ENCODE results near the gene VEGFA. TPM values are rescaled to one million over a fixed set of nuclear protein-coding genes. Genes with fewer than 3 reads are reported as not detected.
A peak's percentile ranks its signal among the peaks of the same experiment; 100 is the strongest.

Gene VEGFA
- polyA plus RNA-seq, 3 donors = 19.0 to 454 (median 32.0) TPM

GRCh38 chr6:43760210-43761168 is 9.5 kb upstream of the VEGFA start:
- TF ChIP-seq CTCF (IDR thresholded peaks at IDR 0.05) = no peak

GRCh38 chr6:43761666-43762409 is 8.2 kb upstream of the VEGFA start:
- intact Hi-C loops (cut with micrococcal nuclease) = loop anchor here in 1 of 2 donors (5.0 kb wide), 1 partner anchor 95 kb away; no protein-coding TSS in a partner anchor

More at GRCh38 chr6:43760210-43761168, 9.5 kb upstream of the VEGFA start:
- Mint-ChIP-seq H3K9me3 (peaks cover 0 to 2% (median 0%) of the 10 kb centered on the region in 7 donors), H3K4me3 (peak overlapping the region in 1 of 2 donors; percentile 17), H3K4me1 (peaks cover 20% of the 10 kb centered on the region), H3K36me3 (no peaks in the 10 kb centered on the region), H3K27me3 (ENCODE audit: low read depth in 3 of 3) (peaks cover 20 to 24% (median 23%) of the 10 kb centered on the region in 3 donors), H3K27ac (no peak overlapping the region)
- intact Hi-C loops (cut with micrococcal nuclease) = loop anchor here in 1 of 2 donors (5.0 kb wide), 1 partner anchor 93 kb away; no protein-coding TSS in a partner anchor
- Histone ChIP-seq H3K79me2 (ENCODE audit: insufficient read depth, low read length) (no peaks in the 10 kb centered on the region), H3K4me1 (ENCODE audit: control insufficient read depth in 1 of 2, insufficient read depth in 2 of 2, low read length in 2 of 2) (peaks cover 15 to 17% of the 10 kb centered on the region in 2 donors), H2AFZ (ENCODE audit: insufficient read depth, low read depth, low read length, poor library complexity, severe bottlenecking) (no peak overlapping the region), H3K27me3 (ENCODE audit: control insufficient read depth in 2 of 2, insufficient read depth in 2 of 2, low read length in 2 of 2) (peaks cover 0 to 8% of the 10 kb centered on the region in 2 donors), H4K20me1 (ENCODE audit: insufficient read depth, low read length) (no peaks in the 10 kb centered on the region), H3K27ac (ENCODE audit: low read depth in 1 of 2, low read length in 2 of 2) (no peak overlapping the region), H3K4me2 (replicated peaks; ENCODE audit: extremely low read depth, low read length, poor library complexity, severe bottlenecking) (no peak overlapping the region), H3K36me3 (replicated peaks in 1 of 2; ENCODE audit: control insufficient read depth in 1 of 2, insufficient read depth in 2 of 2, low read length in 2 of 2) (no peaks in the 10 kb centered on the region), H3K9ac (ENCODE audit: insufficient read depth, low read length, poor library complexity, severe bottlenecking) (no peak overlapping the region), H3K4me3 (replicated peaks in 1 of 3; ENCODE audit: low read depth in 2 of 3, low read length in 3 of 3) (no peak overlapping the region), H3K9me3 (replicated peaks in 1 of 2; ENCODE audit: control insufficient read depth in 1 of 2, insufficient read depth in 1 of 2, low read length in 2 of 2) (no peaks in the 10 kb centered on the region)
- 79% methylated on average over 5 of the region's 15 CpGs for WGBS (ENCODE audit: insufficient coverage)
- no peak for DNase-seq

More at GRCh38 chr6:43761666-43762409, 8.2 kb upstream of the VEGFA start:
- H3K4me2 ChIP-seq (replicated peaks; ENCODE audit: extremely low read depth, low read length, poor library complexity, severe bottlenecking) = no peak overlapping the region
- H3K4me3 ChIP-seq (replicated peaks in 1 of 3; ENCODE audit: low read depth in 2 of 3, low read length in 3 of 3) = no peak overlapping the region
- Mint-ChIP-seq H3K27me3 (ENCODE audit: low read depth in 3 of 3) (peaks cover 20 to 28% (median 24%) of the 10 kb centered on the region in 3 donors), H3K4me1 (peaks cover 23% of the 10 kb centered on the region), H3K36me3 (no peaks in the 10 kb centered on the region), H3K27ac (peak overlapping the region in 2 of 7 donors; percentile 38 to 54), H3K9me3 (peaks cover 0 to 2% (median 0%) of the 10 kb centered on the region in 7 donors), H3K4me3 (peak overlapping the region in 1 of 2 donors; percentile 26)
- no peak overlapping the region for H2AFZ ChIP-seq (ENCODE audit: insufficient read depth, low read depth, low read length, poor library complexity, severe bottlenecking)
- no peak for DNase-seq
- no peak overlapping the region for H3K9ac ChIP-seq (ENCODE audit: insufficient read depth, low read length, poor library complexity, severe bottlenecking)
- no peaks in the 10 kb centered on the region for H3K79me2 ChIP-seq (ENCODE audit: insufficient read depth, low read length)
- peaks cover 15 to 17% of the 10 kb centered on the region in 2 donors for H3K4me1 ChIP-seq (ENCODE audit: control insufficient read depth in 1 of 2, insufficient read depth in 2 of 2, low read length in 2 of 2)
- TF ChIP-seq CTCF (IDR thresholded peaks at IDR 0.05) = no peak
- no peaks in the 10 kb centered on the region for H3K9me3 ChIP-seq (replicated peaks in 1 of 2; ENCODE audit: control insufficient read depth in 1 of 2, insufficient read depth in 1 of 2, low read length in 2 of 2)
- 93% methylated on average over 8 of the region's 9 CpGs for WGBS (ENCODE audit: insufficient coverage)
- H3K36me3 ChIP-seq (replicated peaks in 1 of 2; ENCODE audit: control insufficient read depth in 1 of 2, insufficient read depth in 2 of 2, low read length in 2 of 2) = no peaks in the 10 kb centered on the region
- no peak overlapping the region for H3K27ac ChIP-seq (ENCODE audit: low read depth in 1 of 2, low read length in 2 of 2)
- H3K27me3 ChIP-seq (ENCODE audit: control insufficient read depth in 2 of 2, insufficient read depth in 2 of 2, low read length in 2 of 2) = peaks cover 0 to 8% of the 10 kb centered on the region in 2 donors
- H4K20me1 ChIP-seq (ENCODE audit: insufficient read depth, low read length) = no peaks in the 10 kb centered on the region

Measured in CD14-positive monocyte (primary cell).